ENCODE results near the gene ILKAP.

DNA sequence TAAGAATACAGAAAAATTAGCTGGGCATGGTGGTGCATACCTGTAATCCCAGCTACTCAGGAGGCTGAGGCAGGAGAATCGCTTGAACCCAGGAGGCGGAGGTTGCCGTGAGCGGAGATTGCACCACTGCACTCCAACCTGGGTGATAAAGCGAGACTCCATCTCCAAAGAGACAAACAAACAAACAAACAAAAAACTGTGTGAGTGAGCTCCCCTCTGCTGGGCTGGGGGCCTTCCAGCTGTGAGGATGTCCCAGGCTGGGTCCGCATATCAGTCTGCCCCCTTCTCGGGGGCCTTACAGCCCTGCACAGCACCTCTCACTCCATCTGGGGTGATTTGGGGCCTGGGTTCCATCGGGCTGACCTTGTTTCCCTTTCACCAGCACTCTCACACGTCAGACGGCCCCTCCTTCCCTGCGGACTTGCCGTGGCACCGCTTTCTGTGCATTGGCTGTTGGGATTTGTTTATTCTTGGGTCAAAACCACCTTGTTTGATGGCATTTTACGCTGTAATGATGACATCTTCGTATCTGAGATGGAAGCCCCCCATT is 67.8 kb downstream of the ILKAP start:
- TF ChIP-seq POLR2A (IDR thresholded peaks at IDR 0.05) (no peak), CTCF (IDR thresholded peaks at IDR 0.05) (no peak), POLR2AphosphoS5 (IDR thresholded peaks at IDR 0.05; ENCODE audit: insufficient read depth in 1 of 2, low read depth in 1 of 2) (no peak)
